Ascending aorta (tissue), 2 donors: ENCODE results near the gene HIVEP3. TPM values are rescaled to one million over a fixed set of nuclear protein-coding genes. Genes with fewer than 3 reads are reported as not detected.

Experiments used
- DNase-seq, 2 donors: peaks; one replicate each; pipeline ENCODE4 v3.0.0-alpha.2; 2019; ENCODE audit warnings: low spot score in 2 of 2
- H3K27ac ChIP-seq, 2 donors: fragments of 200-600 bp; sonication (generic); one replicate each; pipeline ENCODE4 v1.5.1; 2016 to 2017; ENCODE audit warnings: mild to moderate bottlenecking in 1 of 2
- H3K27me3 ChIP-seq: fragments of 200-600 bp; sonication (generic); one replicate; pipeline ENCODE4 v1.5.1; 2017
- H3K36me3 ChIP-seq, 2 donors: fragments of 200-600 bp; sonication (generic); one replicate each; pipeline ENCODE4 v1.5.1; 2016
- H3K4me1 ChIP-seq, 2 donors: fragments of 200-600 bp; sonication (generic); one replicate each; pipeline ENCODE4 v1.5.1; 2016 to 2017; ENCODE audit warnings: mild to moderate bottlenecking in 1 of 2
- H3K4me3 ChIP-seq, 2 donors: fragments of 200-600 bp; sonication (generic); one replicate each; pipeline ENCODE4 v1.5.1; 2016 to 2017; ENCODE audit warnings: mild to moderate bottlenecking in 1 of 2
- H3K9me3 ChIP-seq, 2 donors: fragments of 200-600 bp; sonication (generic); one replicate each; pipeline ENCODE4 v1.5.1; 2016
- CTCF ChIP-seq, 3 experiments: fragments of 200-600 bp in 2 of 3; fragments of 450-650 bp in 1 of 3; sonication (generic) in 2 of 3; IDR thresholded peaks; one replicate each; pipeline ENCODE4 v1.5.1; 2016 to 2019; ENCODE audit warnings: antibody characterized with exemption in 3 of 3, mild to moderate bottlenecking in 1 of 3, moderate library complexity in 1 of 3
- intact Hi-C: fragments of 100-400 bp; cut with DNase I; formaldehyde crosslinking; loops from one replicate; pipeline ENCODE4 v1.15.1; 2023
- total RNA-seq: library from RNA; depleted of rRNA; stranded (reverse); fragments of >200 nt; gene quantifications from one replicate; pipeline ENCODE4 v1.1.0, GENCODE V29; 2016

Gene HIVEP3
- total RNA-seq, 1 donor from 2014 or later, result 0.32 TPM

GRCh38 chr1:41671116-41671755 lies 247.5 kb downstream of the HIVEP3 start:
- TF ChIP-seq CTCF (IDR thresholded peaks at IDR 0.05), result no peak
- Histone ChIP-seq H3K27ac (no peak overlapping the region), H3K36me3 (no peaks in the 10 kb centered on the region), H3K9me3 (no peaks in the 10 kb centered on the region), H3K27me3 (no peaks in the 10 kb centered on the region), H3K4me3 (no peak overlapping the region), H3K4me1 (no peaks in the 10 kb centered on the region)
- intact Hi-C loops, result no loop called here
- DNase-seq, result no peak

GRCh38 chr1:41670217-41670957 lies 248.3 kb downstream of the HIVEP3 start:
- Histone ChIP-seq H3K4me1 (peaks cover 0 to 2% of the 10 kb centered on the region in 2 donors), H3K27ac (no peak overlapping the region), H3K27me3 (no peaks in the 10 kb centered on the region), H3K36me3 (no peaks in the 10 kb centered on the region), H3K4me3 (no peak overlapping the region), H3K9me3 (no peaks in the 10 kb centered on the region)
- TF ChIP-seq CTCF (IDR thresholded peaks at IDR 0.05), result no peak
- intact Hi-C loops, result no loop called here
- no peak for DNase-seq

- TF ChIP-seq CTCF (IDR thresholded peaks at IDR 0.05), result no peak
- peaks cover 0 to 9% of the 10 kb centered on the region in 2 donors for H3K4me1 ChIP-seq
- H3K4me3 ChIP-seq, result no peak overlapping the region
- H3K27ac ChIP-seq, result no peak overlapping the region
- intact Hi-C loops, result loop anchor here (10.0 kb wide), 1 partner anchor 666 kb away; the partner anchor contains the start of gene FOXJ3
- no peaks in the 10 kb centered on the region for H3K27me3 ChIP-seq
- DNase-seq, result no peak
- no peaks in the 10 kb centered on the region for H3K9me3 ChIP-seq
- H3K36me3 ChIP-seq, result no peaks in the 10 kb centered on the region
These were observed 249.8 kb downstream of the HIVEP3 start for GRCh38 chr1:41668967-41669366.

- no peak for TF ChIP-seq CTCF (IDR thresholded peaks at IDR 0.05)
- intact Hi-C loops, result loop anchor here (10.0 kb wide), 1 partner anchor 667 kb away; the partner anchor contains the start of gene FOXJ3
- Histone ChIP-seq H3K4me1 (peaks cover 0 to 10% of the 10 kb centered on the region in 2 donors), H3K27ac (no peak overlapping the region), H3K27me3 (no peaks in the 10 kb centered on the region), H3K4me3 (no peak overlapping the region), H3K36me3 (no peaks in the 10 kb centered on the region), H3K9me3 (no peaks in the 10 kb centered on the region)
- DNase-seq, result no peak
These were observed 250.6 kb downstream of the HIVEP3 start for GRCh38 chr1:41668054-41668660.

GRCh38 chr1:41666981-41667631 lies 251.6 kb downstream of the HIVEP3 start:
- no peaks in the 10 kb centered on the region for H3K9me3 ChIP-seq
- no peak overlapping the region for H3K27ac ChIP-seq
- H3K4me1 ChIP-seq, result peaks cover 0 to 13% of the 10 kb centered on the region in 2 donors
- no peak overlapping the region for H3K4me3 ChIP-seq
- H3K27me3 ChIP-seq, result no peaks in the 10 kb centered on the region
- no peaks in the 10 kb centered on the region for H3K36me3 ChIP-seq
- no peak for TF ChIP-seq CTCF (IDR thresholded peaks at IDR 0.05)
- DNase-seq, result no peak
- intact Hi-C loops, result loop anchor here (10.0 kb wide), 1 partner anchor 668 kb away; the partner anchor contains the start of gene FOXJ3
